ENCODE data around the gene SPATA31D3. TPM values are rescaled to one million over a fixed set of nuclear protein-coding genes. Genes with fewer than 3 reads are reported as not detected.
"Not testable (repeated sequence)": the region's sequence is repeated elsewhere in the genome, so short reads cannot be mapped to it uniquely, and the experiment has no call there.

Gene SPATA31D3
- not detected in 2 replicates for total RNA-seq (2014; rRNA removed; shearing (Covaris generic))

DNA sequence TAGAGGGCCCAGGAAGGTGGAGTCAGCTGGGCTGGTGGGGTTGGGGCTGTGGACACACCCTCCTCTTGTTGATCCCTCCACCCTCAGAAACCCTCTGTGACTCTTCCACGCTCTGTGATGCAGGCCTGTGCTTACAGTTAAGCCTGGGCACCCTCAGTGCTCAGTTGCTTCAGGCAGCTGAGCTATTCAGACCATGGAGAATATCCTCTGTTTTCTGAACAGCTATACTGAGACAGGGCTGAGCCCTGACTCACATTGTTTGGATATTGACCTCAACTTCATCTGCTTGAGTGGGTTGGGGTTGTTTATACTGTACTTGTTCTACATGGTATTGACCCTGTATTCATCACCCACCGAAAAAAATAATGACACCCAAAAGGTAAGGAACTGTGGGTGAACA is at the start of gene SPATA31D3:
SPATA31D3 (plus strand) TSS at position 108 of the 400 bp plus-strand sequence; CDS start at position 194, 86 bp downstream.
- DNase-seq (ENCODE audit: low read depth) = not testable (repeated sequence)

DNA sequence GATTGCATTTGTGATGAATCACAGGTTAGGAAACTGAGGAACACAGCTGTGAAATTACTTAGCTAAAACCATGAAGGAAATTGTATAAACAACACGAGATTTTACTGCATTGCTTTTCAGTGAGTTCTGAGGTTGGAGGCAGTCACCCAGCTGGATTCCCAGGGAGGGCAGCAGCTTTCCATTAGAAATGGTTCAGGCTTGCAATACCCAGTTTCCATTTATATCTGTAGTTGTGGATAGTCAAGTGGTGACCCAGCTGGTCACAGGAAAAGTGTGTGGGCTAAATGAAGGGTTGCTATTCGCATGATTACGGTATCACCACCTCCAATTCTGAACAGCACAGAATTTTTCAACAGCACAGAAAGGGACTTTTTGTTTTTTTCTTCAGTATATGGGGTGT is 49.4 kb upstream of the SPATA31D3 start:
- DNase-seq (ENCODE audit: low read depth) = peak; percentile 42

DNA sequence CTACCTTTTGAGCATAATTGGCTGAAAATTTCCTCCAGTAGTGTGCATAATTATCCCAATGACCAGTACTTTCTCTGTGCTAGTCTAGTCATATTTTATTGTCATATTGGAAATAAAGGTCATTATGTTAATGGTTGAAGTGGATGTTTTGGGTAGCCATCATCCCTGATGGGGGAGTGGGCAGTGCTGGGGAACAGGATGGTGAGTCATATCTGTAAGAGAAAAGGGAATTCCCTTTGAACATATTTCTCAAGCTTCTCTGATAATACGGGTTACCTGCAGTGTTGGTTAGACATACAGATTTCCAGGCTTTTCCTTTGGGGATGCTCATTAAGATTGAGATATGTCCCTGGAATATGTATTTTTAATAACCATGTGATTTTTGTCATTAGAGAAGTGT is 48.4 kb upstream of the SPATA31D3 start:
- peak; percentile 58 for DNase-seq (ENCODE audit: low read depth)

DNA sequence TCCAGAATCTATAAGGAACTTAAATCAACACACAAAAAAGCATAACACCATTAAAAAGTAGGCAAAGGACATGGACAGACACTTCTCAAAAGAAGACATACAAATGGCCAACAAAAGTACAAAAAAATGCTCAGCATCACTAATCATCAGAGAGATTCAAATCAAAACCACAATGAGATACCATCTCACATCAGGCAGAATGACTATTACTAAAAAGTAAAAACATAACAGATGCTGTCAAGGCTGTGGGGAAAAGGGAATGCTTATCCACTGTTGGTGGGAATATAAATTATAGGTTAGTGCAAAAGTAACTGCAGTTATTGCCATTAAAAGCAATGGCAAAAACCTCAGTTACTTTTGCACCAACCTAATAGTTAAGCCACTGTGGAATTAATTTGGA is 47.2 kb upstream of the SPATA31D3 start:
- peak; percentile 69 for DNase-seq (ENCODE audit: low read depth)

DNA sequence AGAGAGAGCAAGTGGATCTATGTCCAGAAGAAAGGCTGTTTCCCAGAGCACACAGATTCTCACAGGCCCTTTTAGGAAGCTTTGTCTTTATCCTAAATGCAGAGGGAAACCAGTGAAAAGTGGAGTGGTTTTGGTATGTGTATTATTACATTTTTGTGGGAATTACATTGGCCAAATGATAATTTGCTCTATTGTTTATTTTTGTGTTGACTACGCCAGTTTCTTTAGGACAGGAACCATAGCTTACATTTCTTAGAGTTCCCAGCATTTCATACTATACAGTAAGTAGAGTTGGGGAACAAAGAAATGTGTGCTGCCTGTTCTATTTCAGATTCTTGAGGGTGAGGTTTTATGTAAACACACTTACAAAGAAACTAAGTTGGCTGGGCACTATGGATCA is 44.4 kb upstream of the SPATA31D3 start:
- no peak for DNase-seq (ENCODE audit: low read depth)

DNA sequence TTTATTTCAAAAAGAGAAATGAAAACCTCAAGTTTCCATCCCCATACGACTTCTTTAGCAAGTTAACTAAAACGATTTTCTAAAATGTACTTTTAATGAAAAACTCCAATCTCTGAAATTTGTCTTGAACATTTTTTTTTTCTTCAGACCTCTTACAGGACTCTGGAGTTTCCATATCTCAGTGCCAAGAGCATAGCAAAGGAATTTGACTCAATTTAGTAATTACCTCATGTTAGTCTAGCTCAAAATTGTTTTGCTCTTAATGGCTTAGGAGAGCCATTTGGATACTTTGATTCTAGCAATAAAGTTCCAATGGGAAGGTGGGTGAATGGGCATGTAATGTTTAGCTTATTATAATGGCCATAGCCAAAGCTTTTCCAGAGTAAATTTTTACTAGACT is 41.1 kb upstream of the SPATA31D3 start:
- DNase-seq (ENCODE audit: low read depth) = no peak

DNA sequence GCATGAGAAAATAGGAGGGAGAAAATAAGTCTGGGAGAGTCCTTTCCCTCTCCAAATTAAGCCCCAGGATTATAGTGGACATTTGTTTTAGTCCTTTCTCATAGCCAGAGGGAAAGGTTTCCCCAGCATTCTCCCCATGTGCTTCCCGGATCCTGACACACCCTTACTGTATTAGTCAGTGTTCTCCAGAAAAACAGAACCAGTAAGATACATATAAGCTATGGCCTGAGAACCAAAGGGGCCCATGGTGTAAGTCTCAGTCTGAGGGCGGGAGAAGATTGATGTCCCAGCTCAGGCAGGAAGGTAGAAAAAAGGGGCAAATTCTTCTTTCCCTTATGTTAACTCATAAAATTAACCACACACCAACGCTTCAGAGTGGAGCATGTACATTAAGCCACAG is 40.7 kb upstream of the SPATA31D3 start:
- no peak for DNase-seq (ENCODE audit: low read depth)

DNA sequence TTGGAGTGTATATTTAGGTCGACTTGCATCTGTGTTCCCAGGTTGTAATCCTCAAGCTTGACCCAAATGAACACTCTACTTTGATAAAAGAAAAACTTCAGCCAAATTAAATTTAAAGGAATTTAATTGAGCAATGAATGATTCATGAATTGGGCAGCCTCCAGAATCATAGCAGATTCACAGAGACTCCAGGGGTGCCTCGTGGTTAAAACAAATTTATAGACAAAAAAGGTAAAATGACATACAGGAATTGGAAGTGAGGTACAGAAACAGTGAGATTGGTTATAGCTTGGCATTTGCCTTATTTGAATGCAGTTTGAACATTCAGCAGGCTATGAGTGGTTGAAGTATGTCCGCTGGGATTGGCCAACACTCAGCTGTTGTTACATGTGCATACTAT is 36.6 kb upstream of the SPATA31D3 start:
- peak; percentile 70 for DNase-seq (ENCODE audit: low read depth)

DNA sequence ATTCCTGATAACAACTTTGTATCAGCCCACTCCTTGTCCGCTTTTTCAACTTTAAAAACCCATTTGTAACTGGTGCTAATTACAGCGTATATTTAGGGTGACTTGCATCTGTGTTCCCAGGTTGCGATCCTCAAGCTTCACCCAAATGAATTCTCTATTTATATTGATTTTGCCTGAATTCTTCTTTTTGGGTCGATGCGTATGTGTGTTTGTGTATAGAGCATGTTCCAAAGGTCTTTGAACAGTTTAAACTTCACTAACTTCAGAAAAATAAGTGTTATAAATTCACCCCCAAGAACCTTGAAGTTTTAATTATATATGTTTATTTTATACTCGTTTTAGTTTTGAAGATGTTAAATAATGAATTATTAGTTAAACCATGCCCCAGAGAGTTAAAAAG is 31.2 kb upstream of the SPATA31D3 start:
- no peak for DNase-seq (ENCODE audit: low read depth)

DNA sequence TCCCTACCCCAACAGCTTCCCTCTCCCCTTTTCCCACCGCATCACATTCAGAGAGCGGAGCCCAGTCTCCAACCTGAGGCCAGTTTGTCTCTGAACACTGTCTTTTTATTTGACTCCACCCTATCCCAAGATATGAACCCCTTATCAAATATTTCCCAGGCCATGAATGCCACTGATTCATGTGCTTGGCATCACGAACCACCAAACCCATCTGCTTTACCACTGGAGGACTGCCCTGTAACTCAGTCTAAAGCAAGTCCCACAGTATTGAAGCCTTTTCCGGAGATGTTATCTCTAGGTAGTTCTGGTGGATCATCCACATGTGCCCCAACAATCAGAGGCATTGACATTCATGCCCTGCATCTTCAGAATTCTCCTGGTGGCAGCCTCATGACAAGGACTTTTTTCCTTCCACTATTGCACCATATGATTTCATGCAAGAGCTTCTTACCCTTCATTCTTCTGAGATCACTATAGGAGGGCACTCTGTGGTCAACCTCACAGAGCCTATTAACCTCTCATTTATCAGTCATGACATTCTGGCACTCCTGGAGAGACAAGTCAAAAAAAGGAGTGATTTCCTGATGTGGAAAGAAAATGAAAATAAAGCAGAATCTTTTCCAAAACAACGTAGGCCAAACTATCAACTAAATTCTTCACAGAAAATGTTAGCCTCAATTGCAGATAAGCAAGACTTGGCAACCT is 27.3 kb upstream of the SPATA31D3 start:
- DNase-seq (ENCODE audit: low read depth) = peak; percentile 81

DNA sequence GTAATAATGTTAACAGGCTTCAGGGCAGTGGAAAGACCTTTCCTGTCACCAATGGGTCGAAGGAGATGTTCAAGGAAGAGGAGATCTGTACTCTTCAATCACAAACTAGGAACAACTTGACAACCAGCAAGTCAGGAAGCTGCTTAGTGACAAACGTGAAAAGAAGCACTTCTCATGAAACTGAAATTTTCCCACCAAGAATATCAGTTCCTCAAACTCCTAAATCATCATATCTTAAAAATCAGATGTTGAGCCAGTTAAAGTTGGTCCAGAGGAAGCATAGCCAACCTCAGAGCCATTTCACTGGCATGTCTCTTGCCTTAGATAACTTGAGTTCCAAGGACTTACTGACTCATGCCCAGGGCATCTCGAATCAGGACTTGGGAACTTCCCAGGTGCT is 24.8 kb upstream of the SPATA31D3 start:
- DNase-seq (ENCODE audit: low read depth) = not testable (repeated sequence)

DNA sequence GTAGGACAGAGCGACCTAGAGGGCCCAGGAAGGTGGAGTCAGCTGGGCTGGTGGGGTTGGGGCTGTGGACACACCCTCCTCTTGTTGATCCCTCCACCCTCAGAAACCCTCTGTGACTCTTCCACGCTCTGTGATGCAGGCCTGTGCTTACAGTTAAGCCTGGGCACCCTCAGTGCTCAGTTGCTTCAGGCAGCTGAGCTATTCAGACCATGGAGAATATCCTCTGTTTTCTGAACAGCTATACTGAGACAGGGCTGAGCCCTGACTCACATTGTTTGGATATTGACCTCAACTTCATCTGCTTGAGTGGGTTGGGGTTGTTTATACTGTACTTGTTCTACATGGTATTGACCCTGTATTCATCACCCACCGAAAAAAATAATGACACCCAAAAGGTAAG is 15.0 kb upstream of the SPATA31D3 start, which contains the start of gene SPATA31D4:
SPATA31D4 (plus strand) TSS at position 124 of the 400 bp plus-strand sequence; CDS start at position 210, 86 bp downstream.
- DNase-seq (ENCODE audit: low read depth) = not testable (repeated sequence)

DNA sequence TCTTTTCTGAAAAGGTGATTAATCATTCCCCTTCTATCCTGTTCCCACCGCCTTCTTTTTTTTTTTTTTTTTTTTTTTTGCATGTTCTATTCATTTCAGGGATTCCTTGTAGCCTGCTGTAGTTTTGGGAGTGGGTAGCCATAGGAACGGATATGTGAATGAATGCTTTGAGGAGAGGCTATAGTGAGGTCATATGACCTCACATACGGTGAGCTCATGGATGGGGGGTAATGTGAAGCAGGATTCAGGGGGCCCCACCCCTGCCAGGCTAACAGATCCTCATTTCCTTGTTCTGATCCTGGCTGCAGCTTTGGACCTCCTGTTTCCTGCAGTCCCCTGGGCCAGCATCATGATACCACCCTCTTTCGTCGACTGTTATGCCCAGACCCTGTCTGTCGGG is 13.2 kb upstream of the SPATA31D3 start:
- DNase-seq (ENCODE audit: low read depth) = not testable (repeated sequence)

DNA sequence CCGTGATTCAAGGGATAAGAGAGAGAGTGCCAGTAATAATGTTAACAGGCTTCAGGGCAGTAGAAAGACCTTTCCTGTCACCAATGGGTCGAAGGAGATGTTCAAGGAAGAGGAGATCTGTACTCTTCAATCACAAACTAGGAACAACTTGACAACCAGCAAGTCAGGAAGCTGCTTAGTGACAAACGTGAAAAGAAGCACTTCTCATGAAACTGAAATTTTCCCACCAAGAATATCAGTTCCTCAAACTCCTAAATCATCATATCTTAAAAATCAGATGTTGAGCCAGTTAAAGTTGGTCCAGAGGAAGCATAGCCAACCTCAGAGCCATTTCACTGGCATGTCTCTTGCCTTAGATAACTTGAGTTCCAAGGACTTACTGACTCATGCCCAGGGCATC is 9.8 kb upstream of the SPATA31D3 start:
- DNase-seq (ENCODE audit: low read depth) = not testable (repeated sequence)

DNA sequence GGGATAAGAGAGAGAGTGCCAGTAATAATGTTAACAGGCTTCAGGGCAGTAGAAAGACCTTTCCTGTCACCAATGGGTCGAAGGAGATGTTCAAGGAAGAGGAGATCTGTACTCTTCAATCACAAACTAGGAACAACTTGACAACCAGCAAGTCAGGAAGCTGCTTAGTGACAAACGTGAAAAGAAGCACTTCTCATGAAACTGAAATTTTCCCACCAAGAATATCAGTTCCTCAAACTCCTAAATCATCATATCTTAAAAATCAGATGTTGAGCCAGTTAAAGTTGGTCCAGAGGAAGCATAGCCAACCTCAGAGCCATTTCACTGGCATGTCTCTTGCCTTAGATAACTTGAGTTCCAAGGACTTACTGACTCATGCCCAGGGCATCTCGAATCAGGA is 5.3 kb downstream of the SPATA31D3 start:
- not testable (repeated sequence) for DNase-seq (ENCODE audit: low read depth)

DNA sequence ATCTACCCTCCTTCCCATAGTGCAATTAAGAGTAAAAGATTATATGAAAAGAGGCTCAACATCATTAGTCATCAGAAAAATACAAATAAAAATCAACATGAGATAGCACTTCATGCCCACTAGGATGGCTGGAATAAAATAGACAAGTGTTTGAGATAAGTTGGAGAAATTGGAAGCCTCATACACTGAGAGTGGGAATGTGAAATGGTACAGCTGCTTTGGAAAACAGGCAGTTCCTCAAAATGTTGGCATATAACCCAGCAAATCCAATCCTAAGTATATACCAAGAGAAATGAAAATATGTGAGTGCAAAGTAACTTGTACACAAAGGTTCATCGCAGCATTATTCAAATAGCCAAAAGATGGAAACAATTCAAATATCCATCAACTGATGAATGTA is 9.8 kb downstream of the SPATA31D3 start:
- DNase-seq (ENCODE audit: low read depth) = no peak

DNA sequence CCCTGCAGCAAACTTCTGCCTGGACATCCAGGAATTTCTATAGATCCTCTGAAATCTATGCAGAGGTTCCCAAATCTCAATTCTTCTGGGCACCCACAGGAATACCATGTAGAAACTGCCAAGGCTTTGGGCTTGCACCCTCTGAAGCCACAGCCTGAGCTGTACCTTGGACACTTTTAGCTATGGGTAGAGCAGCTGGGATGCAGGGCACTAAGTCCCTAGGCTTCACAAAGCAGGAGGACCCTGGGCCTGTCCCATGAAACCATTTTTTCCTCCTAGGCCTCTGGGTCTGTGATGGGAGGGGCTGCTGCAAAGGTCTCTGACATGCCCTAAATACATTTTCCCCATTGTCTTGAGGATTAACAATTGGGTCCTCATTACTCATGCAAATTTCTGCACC is 12.3 kb downstream of the SPATA31D3 start:
- DNase-seq (ENCODE audit: low read depth) = no peak

DNA sequence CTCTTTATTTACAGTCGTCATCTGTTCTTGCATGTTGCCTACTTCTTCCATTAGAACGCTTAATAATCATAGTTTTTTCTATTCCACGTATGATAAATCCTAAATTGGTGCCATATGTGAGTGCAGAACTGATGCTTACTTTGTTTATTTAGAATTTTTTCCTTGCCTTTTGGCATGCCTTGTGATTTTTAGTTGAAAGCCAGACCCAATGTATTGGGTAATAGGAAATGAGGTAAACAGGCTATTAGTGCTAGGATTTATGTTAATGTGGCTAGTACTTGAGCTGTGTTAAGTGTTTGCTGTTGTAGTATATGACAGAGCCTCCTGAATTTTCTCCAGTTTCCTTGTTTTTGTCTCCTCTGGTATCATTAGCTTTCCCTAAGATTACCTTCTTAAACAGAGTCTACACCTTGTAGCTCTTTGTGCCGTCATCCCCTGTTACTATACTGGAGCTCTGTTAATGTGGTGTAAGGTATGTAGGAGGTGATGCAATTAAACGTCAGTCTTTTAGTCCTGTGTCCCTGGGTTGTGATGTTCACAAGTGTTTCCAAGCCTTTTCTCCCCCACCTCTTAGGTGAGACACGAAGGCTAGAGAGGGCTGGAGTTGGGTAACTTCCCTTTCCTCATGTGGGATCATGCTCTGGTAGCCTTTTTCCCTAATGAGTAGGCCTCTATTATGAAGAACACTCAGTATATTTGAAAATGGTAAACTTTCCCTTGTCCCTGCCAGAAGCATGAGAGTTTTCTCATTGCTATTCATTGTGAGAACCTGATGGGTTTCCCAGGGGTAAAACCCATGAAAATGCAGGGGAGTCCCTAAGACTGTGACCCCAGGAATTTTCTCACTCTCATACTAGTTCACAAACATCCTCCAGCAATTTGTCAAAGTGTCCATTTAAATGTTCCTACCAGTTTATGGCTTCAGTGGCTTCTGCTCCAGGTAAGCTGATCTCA is 21.2 kb downstream of the SPATA31D3 start:
- no peak for DNase-seq (ENCODE audit: low read depth)

DNA sequence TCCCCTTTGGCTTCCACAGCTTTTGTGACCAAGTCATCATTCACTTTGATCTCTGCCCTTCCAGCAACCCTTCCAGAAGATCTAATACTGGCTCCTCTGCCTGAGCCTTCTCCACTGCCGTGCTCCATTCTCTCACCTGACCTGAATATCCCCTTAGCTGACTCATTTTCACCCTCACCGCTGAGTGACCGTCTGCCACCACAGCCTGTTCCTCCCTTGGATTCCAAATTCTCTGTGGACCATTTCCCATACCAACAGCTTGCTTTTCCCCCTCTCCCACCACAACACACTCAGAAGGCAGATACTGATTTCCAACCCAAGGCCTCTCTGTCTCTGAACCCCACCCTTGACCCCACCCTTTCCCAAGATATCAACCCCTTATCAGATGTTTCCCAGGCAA is 24.7 kb downstream of the SPATA31D3 start:
- DNase-seq (ENCODE audit: low read depth) = no peak

DNA sequence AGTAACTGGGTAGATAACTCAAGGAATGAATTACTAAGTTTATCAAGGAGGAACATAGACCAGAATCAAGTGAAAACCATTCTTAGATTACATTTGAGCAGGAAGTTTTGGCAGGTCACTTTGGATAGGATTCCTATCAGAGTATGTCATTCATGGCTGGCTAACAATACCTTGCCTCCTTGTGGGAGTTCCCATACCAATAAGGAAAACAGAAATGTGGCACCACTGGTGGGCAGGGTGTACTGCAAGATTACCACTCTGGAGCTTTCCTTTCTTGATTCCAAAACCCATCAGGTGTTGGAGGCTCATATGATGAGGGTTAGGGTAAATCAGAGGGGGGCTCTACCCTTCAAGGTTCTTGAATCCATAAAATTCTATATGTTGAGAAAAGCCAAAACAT is 26.7 kb downstream of the SPATA31D3 start:
- DNase-seq (ENCODE audit: low read depth) = peak; percentile 26

DNA sequence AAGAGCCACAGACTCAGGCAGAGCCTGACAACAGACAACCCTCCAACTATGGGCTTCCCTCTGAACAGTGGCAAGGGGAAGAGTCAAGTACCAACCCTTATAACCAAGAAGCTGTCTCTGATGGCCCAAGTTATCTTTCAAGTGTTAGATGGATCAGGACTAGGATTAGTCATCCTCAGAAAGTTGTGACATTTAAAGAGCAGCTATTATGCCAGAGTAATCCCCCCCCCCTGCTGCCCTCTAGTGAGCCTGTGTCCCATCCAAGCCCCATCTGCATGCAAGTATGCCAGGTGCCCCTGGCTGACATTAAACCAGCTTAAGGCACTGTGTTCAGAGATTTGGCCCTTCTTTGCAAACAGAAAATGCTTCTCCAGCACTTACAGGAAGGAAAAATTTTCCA is 28.4 kb downstream of the SPATA31D3 start:
- DNase-seq (ENCODE audit: low read depth) = no peak

DNA sequence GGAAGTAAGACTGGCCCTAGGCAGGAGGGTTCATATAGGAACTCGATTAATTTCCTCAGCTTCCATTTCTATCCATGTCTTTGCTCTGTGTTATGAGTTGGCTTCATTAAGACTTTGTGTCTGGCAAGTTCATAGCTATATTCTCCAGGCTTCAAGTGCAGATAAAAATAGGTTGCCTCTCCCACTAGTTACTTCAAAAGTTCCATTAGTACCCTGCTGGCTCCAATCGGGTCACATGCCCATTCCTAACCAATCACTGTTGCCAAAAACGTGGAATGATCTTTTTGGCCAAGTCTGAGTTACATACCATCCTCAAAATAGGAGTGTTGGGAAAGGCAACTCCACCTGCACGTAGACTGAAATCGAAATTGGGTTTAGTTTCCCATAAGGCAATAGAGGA is 31.5 kb downstream of the SPATA31D3 start:
- no peak for DNase-seq (ENCODE audit: low read depth)

DNA sequence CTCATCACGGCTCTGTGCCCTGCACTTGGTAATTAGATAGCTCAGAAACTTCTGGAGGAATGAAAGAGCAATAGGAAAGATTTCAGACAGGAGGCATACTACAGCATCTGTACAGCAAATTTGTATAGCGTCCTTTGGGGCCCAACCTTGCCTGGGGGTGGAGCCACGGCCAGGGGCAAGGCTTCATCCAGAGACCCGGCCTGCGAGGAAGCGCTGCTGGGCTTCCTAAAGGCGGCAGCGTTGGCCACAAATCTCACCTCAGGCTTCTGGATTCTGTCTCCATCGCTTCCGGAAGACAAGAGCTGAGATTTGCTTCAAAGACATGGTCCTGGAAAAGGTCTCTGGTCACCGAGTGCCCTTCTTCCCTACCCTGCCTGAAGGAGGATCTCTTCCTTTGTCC is 33.1 kb downstream of the SPATA31D3 start:
- DNase-seq (ENCODE audit: low read depth) = no peak

Measured in M059J (cell line).